Measurements from ENCODE around the gene ARHGAP27. TPM values are rescaled to one million over a fixed set of nuclear protein-coding genes. Genes with fewer than 3 reads are reported as not detected.
A peak's percentile ranks its signal among the peaks of the same experiment; 100 is the strongest.

ARHGAP27 gene
- total and polyA plus RNA-seq, 9 of the 15 experiments (the other 6 are each of a cell fraction or from before 2014, with no cell fraction given): 0.04 to 4.6 (median 2.1) TPM

DNA sequence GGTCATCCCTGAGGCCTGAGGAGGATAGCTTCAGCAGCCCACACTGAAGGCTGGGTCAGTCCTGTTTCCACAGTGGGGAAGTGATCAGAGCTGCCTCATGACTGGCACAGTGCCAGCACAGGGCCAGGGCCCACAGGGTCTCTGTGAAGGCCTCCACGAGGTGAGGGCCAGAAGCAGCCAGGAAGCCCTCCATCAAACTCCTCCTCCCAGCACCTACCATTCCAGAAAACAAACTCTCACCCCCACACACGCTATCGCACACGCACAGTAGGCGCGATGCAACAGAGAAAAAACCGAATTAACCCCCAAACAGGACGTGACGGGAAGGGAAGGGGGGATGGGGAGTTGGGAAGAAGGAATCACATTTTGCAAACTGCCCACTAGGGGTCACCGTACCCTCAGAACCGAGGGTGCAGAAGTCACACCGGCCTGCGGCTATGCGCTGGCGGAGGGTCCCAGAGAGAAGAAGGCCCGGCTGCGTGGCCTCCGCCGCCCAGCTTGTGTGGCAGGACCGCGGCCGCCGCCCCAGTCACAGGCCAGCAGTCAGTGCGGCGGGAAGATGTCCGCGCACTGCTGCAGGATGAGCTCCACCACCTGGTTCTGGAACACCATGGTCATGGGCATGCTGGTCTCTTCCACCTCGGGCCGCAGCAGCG lies 37.6 kb downstream of the ARHGAP27 start (continued):
- TF ChIP-seq, protein P1, sequence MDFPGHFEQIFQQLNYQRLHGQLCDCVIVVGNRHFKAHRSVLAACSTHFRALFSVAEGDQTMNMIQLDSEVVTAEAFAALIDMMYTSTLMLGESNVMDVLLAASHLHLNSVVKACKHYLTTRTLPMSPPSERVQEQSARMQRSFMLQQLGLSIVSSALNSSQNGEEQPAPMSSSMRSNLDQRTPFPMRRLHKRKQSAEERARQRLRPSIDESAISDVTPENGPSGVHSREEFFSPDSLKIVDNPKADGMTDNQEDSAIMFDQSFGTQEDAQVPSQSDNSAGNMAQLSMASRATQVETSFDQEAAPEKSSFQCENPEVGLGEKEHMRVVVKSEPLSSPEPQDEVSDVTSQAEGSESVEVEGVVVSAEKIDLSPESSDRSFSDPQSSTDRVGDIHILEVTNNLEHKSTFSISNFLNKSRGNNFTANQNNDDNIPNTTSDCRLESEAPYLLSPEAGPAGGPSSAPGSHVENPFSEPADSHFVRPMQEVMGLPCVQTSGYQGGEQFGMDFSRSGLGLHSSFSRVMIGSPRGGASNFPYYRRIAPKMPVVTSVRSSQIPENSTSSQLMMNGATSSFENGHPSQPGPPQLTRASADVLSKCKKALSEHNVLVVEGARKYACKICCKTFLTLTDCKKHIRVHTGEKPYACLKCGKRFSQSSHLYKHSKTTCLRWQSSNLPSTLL (IDR thresholded peaks at IDR 0.05): no peak
- TF ChIP-seq RHOXF2B (CRISPR knock-in tag; conservative IDR thresholded peaks at IDR 0.05): no peak
- peak; percentile 73; the same call in 1 of the 2 replicates for TF ChIP-seq GATAD2A (IDR thresholded peaks at IDR 0.05)
- peak; percentile 48 for TF ChIP-seq ETV1 (tag; conservative IDR thresholded peaks at IDR 0.05; ENCODE audit: low read depth)
- TF ChIP-seq, protein P2, sequence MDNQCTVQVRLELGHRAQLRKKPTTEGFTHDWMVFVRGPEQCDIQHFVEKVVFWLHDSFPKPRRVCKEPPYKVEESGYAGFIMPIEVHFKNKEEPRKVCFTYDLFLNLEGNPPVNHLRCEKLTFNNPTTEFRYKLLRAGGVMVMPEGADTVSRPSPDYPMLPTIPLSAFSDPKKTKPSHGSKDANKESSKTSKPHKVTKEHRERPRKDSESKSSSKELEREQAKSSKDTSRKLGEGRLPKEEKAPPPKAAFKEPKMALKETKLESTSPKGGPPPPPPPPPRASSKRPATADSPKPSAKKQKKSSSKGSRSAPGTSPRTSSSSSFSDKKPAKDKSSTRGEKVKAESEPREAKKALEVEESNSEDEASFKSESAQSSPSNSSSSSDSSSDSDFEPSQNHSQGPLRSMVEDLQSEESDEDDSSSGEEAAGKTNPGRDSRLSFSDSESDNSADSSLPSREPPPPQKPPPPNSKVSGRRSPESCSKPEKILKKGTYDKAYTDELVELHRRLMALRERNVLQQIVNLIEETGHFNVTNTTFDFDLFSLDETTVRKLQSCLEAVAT (IDR thresholded peaks at IDR 0.05): peak; percentile 11 to 44; a peak in 1 of 4 replicates
- no peak for TF ChIP-seq ELF2 (CRISPR knock-in tag; IDR thresholded peaks at IDR 0.05)
- TF ChIP-seq XRCC5 (IDR thresholded peaks at IDR 0.05; ENCODE audit: low read depth, low read length): peak; percentile 86
- no peak for TF ChIP-seq NFYB (IDR thresholded peaks at IDR 0.05; ENCODE audit: extremely low read depth, insufficient read length)
- TF ChIP-seq SRSF7 (optimal IDR thresholded peaks at IDR 0.05; ENCODE audit: low read depth, low read length): no peak
- TF ChIP-seq GABPB1 (CRISPR knock-in tag; IDR thresholded peaks at IDR 0.05): peak; percentile 75
- TF ChIP-seq, protein P3, sequence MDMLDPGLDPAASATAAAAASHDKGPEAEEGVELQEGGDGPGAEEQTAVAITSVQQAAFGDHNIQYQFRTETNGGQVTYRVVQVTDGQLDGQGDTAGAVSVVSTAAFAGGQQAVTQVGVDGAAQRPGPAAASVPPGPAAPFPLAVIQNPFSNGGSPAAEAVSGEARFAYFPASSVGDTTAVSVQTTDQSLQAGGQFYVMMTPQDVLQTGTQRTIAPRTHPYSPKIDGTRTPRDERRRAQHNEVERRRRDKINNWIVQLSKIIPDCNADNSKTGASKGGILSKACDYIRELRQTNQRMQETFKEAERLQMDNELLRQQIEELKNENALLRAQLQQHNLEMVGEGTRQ (CRISPR knock-in tag; IDR thresholded peaks at IDR 0.05): no peak
- no peak for TF ChIP-seq ESRRA (IDR thresholded peaks at IDR 0.05; ENCODE audit: borderline replicate concordance, low read depth)
- no peak for TF ChIP-seq POU5F1 (IDR thresholded peaks at IDR 0.05; ENCODE audit: borderline replicate concordance, low read depth, low read length, partially characterized antibody)
- 0 out of 4 replicates have a peak, but pooled peaks have one; percentile 22 to 25 for TF ChIP-seq FOXK2 (conservative IDR thresholded peaks at IDR 0.05 in 1 of 2, IDR thresholded peaks at IDR 0.05 in 1 of 2; ENCODE audit: low read depth in 2 of 2)
- TF ChIP-seq SRSF3 (IDR thresholded peaks at IDR 0.05; ENCODE audit: insufficient read depth, low read length): no peak
- no peak for TF ChIP-seq MBD2 (IDR thresholded peaks at IDR 0.05; ENCODE audit: borderline replicate concordance, low read depth)
- TF ChIP-seq, protein P4, sequence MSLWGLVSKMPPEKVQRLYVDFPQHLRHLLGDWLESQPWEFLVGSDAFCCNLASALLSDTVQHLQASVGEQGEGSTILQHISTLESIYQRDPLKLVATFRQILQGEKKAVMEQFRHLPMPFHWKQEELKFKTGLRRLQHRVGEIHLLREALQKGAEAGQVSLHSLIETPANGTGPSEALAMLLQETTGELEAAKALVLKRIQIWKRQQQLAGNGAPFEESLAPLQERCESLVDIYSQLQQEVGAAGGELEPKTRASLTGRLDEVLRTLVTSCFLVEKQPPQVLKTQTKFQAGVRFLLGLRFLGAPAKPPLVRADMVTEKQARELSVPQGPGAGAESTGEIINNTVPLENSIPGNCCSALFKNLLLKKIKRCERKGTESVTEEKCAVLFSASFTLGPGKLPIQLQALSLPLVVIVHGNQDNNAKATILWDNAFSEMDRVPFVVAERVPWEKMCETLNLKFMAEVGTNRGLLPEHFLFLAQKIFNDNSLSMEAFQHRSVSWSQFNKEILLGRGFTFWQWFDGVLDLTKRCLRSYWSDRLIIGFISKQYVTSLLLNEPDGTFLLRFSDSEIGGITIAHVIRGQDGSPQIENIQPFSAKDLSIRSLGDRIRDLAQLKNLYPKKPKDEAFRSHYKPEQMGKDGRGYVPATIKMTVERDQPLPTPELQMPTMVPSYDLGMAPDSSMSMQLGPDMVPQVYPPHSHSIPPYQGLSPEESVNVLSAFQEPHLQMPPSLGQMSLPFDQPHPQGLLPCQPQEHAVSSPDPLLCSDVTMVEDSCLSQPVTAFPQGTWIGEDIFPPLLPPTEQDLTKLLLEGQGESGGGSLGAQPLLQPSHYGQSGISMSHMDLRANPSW (CRISPR knock-in tag; IDR thresholded peaks at IDR 0.05): no peak
- TF ChIP-seq, protein P5, sequence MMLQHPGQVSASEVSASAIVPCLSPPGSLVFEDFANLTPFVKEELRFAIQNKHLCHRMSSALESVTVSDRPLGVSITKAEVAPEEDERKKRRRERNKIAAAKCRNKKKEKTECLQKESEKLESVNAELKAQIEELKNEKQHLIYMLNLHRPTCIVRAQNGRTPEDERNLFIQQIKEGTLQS (IDR thresholded peaks at IDR 0.05): no peak
- TF ChIP-seq, protein P5 (CRISPR knock-in tag; conservative IDR thresholded peaks at IDR 0.05): no peak
- TF ChIP-seq, protein P6, sequence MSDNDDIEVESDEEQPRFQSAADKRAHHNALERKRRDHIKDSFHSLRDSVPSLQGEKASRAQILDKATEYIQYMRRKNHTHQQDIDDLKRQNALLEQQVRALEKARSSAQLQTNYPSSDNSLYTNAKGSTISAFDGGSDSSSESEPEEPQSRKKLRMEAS (CRISPR knock-in tag; IDR thresholded peaks at IDR 0.05): peak; percentile 58; the same call in 1 of the 2 replicates
